HG03460 (cell line): Measurements from ENCODE around the gene DCAF10.
"Not testable (repeated sequence)": the region's sequence is repeated elsewhere in the genome, so short reads cannot be mapped to it uniquely, and the experiment has no call there.

Source experiments
- ATAC-seq: cut with Tn5 transposase; IDR thresholded peaks from one replicate; pipeline ENCODE4 v1.9.1; 2021; ENCODE audit not compliant: unreplicated experiment

The DCAF10 gene

GRCh38 chr9:37788332-37788731, 12.3 kb upstream of the DCAF10 start:
- ATAC-seq = no peak

GRCh38 chr9:37790096-37790495, 10.5 kb upstream of the DCAF10 start:
- ATAC-seq = no peak

GRCh38 chr9:37792122-37792521, 8.5 kb upstream of the DCAF10 start:
- ATAC-seq = no peak

- no peak for ATAC-seq
Measured at GRCh38 chr9:37796232-37796631, 4.4 kb upstream of the DCAF10 start.

- ATAC-seq = no peak
Measured at GRCh38 chr9:37798677-37799076, 1.9 kb upstream of the DCAF10 start.

GRCh38 chr9:37801287-37801850, 772 bp downstream of the DCAF10 start:
- ATAC-seq = peak; percentile 48

GRCh38 chr9:37801959-37802711, 1.5 kb downstream of the DCAF10 start:
- no peak for ATAC-seq

- no peak for ATAC-seq
Measured at GRCh38 chr9:37806271-37806670, 5.7 kb downstream of the DCAF10 start.

- not testable (repeated sequence) for ATAC-seq
Measured at GRCh38 chr9:37809676-37810075, 9.1 kb downstream of the DCAF10 start.

- ATAC-seq = no peak
Measured at GRCh38 chr9:37811906-37812476, 11.4 kb downstream of the DCAF10 start.

GRCh38 chr9:37812773-37813379, 12.3 kb downstream of the DCAF10 start:
- no peak for ATAC-seq

- no peak for ATAC-seq
Measured at GRCh38 chr9:37818849-37819248, 18.3 kb downstream of the DCAF10 start.

- ATAC-seq = no peak
Measured at GRCh38 chr9:37820142-37820541, 19.5 kb downstream of the DCAF10 start.

GRCh38 chr9:37825174-37825573, 24.6 kb downstream of the DCAF10 start:
- not testable (repeated sequence) for ATAC-seq

GRCh38 chr9:37827483-37828165, 27.0 kb downstream of the DCAF10 start:
- no peak for ATAC-seq

GRCh38 chr9:37835821-37836220, 35.2 kb downstream of the DCAF10 start:
- ATAC-seq = no peak

- no peak for ATAC-seq
Measured at GRCh38 chr9:37836386-37836785, 35.8 kb downstream of the DCAF10 start.

- no peak for ATAC-seq
Measured at GRCh38 chr9:37839496-37840461, 39.2 kb downstream of the DCAF10 start.

GRCh38 chr9:37840560-37841194, 40.1 kb downstream of the DCAF10 start:
- ATAC-seq = no peak

GRCh38 chr9:37852222-37852621, 51.6 kb downstream of the DCAF10 start:
- no peak for ATAC-seq
